Panc1 (cell line): ENCODE measurements around the gene SORCS1. TPM values are rescaled to one million over a fixed set of nuclear protein-coding genes. Genes with fewer than 3 reads are reported as not detected.

Source experiments
- ATAC-seq: fragments of 200-7000 bp; cut with Tn5 transposase; 2 replicates; pipeline ENCODE4 v1.9.1; 2020; ENCODE audit warnings: mild to moderate bottlenecking, moderate library complexity
- BruUV-seq: library from RNA; stranded (reverse); fragments of 400-500 nt; replicated peaks from 2 replicates; lab custom pipeline; 2021; lab: Mats Ljungman, UMichigan
- CTCF ChIA-PET: fragments of 300-600 bp; sonication (Branson Sonifier 250); formaldehyde crosslinking; loops from one replicate; lab custom pipeline; 2022; ENCODE audit warnings: antibody characterized with exemption; lab: Charles Lee
- POLR2A ChIA-PET: fragments of 300-600 bp; sonication (Branson Sonifier 250); formaldehyde crosslinking; loops from one replicate; lab custom pipeline; 2022; ENCODE audit warnings: antibody characterized with exemption; lab: Charles Lee
- DNase-seq: peaks from one replicate; pipeline ENCODE4 v3.0.0-alpha.2; 2010; ENCODE audit warnings: low read depth, low spot score
- H3K27ac ChIP-seq: 2 replicates; pipeline ENCODE4 v1.5.1; 2011; ENCODE audit warnings: mild to moderate bottlenecking, low read length, inconsistent platforms
- H3K27me3 ChIP-seq: fragments of 200-500 bp; sonication (Bioruptor generic); 2 replicates; pipeline ENCODE4 v1.6.0; 2014; ENCODE audit warnings: low read length, inconsistent platforms; ENCODE audit not compliant: control insufficient read depth, insufficient read depth
- H3K36me3 ChIP-seq: fragments of 200-500 bp; sonication (Bioruptor generic); 2 replicates; pipeline ENCODE4 v1.5.1; 2014; ENCODE audit warnings: inconsistent platforms, mild to moderate bottlenecking, low read length, moderate library complexity; ENCODE audit not compliant: control insufficient read depth, insufficient read depth
- H3K4me1 ChIP-seq: 2 replicates; pipeline ENCODE4 v1.5.1; 2011; ENCODE audit warnings: inconsistent platforms, mild to moderate bottlenecking, low read length, moderate library complexity; ENCODE audit not compliant: control insufficient read depth, insufficient read depth
- H3K4me3 ChIP-seq, 2 experiments: 2 replicates each; pipeline ENCODE4 v1.5.1; 2011 to 2012; ENCODE audit warnings: low read depth in 2 of 2, low read length in 2 of 2, mild to moderate bottlenecking in 2 of 2, inconsistent platforms in 1 of 2, moderate library complexity in 1 of 2
- H3K9me3 ChIP-seq: fragments of 200-500 bp; sonication (Bioruptor generic); 2 replicates; pipeline ENCODE4 v1.5.1; 2014; ENCODE audit warnings: low read depth, mild to moderate bottlenecking, inconsistent platforms, low read length, moderate library complexity; ENCODE audit not compliant: control insufficient read depth, insufficient read depth
- CTCF ChIP-seq: fragments of 450-650 bp; IDR thresholded peaks from 2 replicates; pipeline ENCODE4 v1.5.1; 2017; ENCODE audit warnings: mild to moderate bottlenecking
- POLR2AphosphoS5 ChIP-seq: IDR thresholded peaks from 2 replicates; pipeline ENCODE4 v1.6.1; 2012; ENCODE audit warnings: mild to moderate bottlenecking, low read depth, low read length, moderate library complexity
- REST ChIP-seq, 2 experiments: IDR thresholded peaks; 2 replicates each; pipeline ENCODE4 v1.6.1; 2011 to 2012; ENCODE audit warnings: low read depth in 2 of 2, control low read depth in 1 of 2, low read length in 1 of 2, mild to moderate bottlenecking in 1 of 2, moderate library complexity in 1 of 2; ENCODE audit not compliant: insufficient read depth in 1 of 2
- SIN3A ChIP-seq: IDR thresholded peaks from 2 replicates; pipeline ENCODE4 v1.6.1; 2012; ENCODE audit warnings: low read depth, mild to moderate bottlenecking, low read length, moderate library complexity, borderline replicate concordance; ENCODE audit not compliant: insufficient read depth
- TCF7L2 ChIP-seq: IDR thresholded peaks from 2 replicates; pipeline ENCODE4 v1.6.1; 2011; ENCODE audit warnings: mild to moderate bottlenecking, low read depth, low read length, inconsistent platforms
- in situ Hi-C: cut with HindIII; loops from 2 replicates; pipeline ENCODE4 v1.10.0; 2016; ENCODE audit warnings: low sequenced_read_pairs, low pct_unique_long_range_greater_than_20kb
- intact Hi-C: fragments of 100-400 bp; cut with micrococcal nuclease; formaldehyde crosslinking; loops from one replicate; pipeline ENCODE4 v1.10.0; 2022; ENCODE audit not compliant: unreplicated experiment
- total RNA-seq: library from RNA; stranded (reverse); gene quantifications from one replicate; pipeline ENCODE4 v1.2.1, GENCODE V29; 2021; ENCODE audit not compliant: unreplicated experiment

Gene SORCS1
- total RNA-seq, 1 experiment from 2014 or later, result not detected

GRCh38 chr10:106789623-106790022, 374.9 kb downstream of the SORCS1 start:
- ATAC-seq (no peak), DNase-seq (no peak)
- CTCF ChIA-PET, result no interaction called here
- H3K4me1 ChIP-seq, result no peaks in the 10 kb centered on the region
- POLR2A ChIA-PET, result no interaction called here
- no peak for TF ChIP-seq POLR2AphosphoS5
- TF ChIP-seq SIN3A, result no peak
- TF ChIP-seq TCF7L2, result no peak
- no peak for TF ChIP-seq REST (IDR thresholded peaks at IDR 0.05; ENCODE audit: insufficient read depth in 1 of 2, low read depth in 2 of 2, low read length in 1 of 2)
- TF ChIP-seq CTCF, result no peak
- H3K36me3 ChIP-seq, result no peaks in the 10 kb centered on the region; the same call in 1 of the 2 replicates
- H3K9me3 ChIP-seq, result peaks cover 3% of the 10 kb centered on the region; the same call in 1 of the 2 replicates
- intact Hi-C loops, result loop anchor here (10.0 kb wide), 1 partner anchor 1025 kb away; no protein-coding TSS in a partner anchor
- no peak overlapping the region for H3K27ac ChIP-seq
- peaks cover 7% of the 10 kb centered on the region; the same call in 1 of the 2 replicates for H3K27me3 ChIP-seq
- in situ Hi-C loops, result no loop called here
- BruUV-seq, result no TSS peak
- no peak overlapping the region for H3K4me3 ChIP-seq

- DNase-seq, result no peak
- ChIA-PET CTCF (no interaction called here), POLR2A (no interaction called here)
- Histone ChIP-seq H3K27me3 (peaks cover 7% of the 10 kb centered on the region; the same call in 1 of the 2 replicates), H3K36me3 (no peaks in the 10 kb centered on the region; the same call in 1 of the 2 replicates), H3K4me3 (no peak overlapping the region), H3K27ac (no peak overlapping the region), H3K9me3 (peaks cover 3% of the 10 kb centered on the region; the same call in 1 of the 2 replicates), H3K4me1 (no peaks in the 10 kb centered on the region)
- no TSS peak for BruUV-seq
- in situ Hi-C loops (no loop called here), intact Hi-C loops (no loop called here)
- no peak for ATAC-seq
- TF ChIP-seq SIN3A (no peak), POLR2AphosphoS5 (no peak), REST (IDR thresholded peaks at IDR 0.05; ENCODE audit: insufficient read depth in 1 of 2, low read depth in 2 of 2, low read length in 1 of 2) (no peak)
These were observed 375.5 kb downstream of the SORCS1 start for GRCh38 chr10:106788982-106789381.
